GM18907 (cell line): Measurements from ENCODE around the gene RTN4R.

Experiments used
- ATAC-seq: cut with Tn5 transposase; IDR thresholded peaks from one replicate; pipeline ENCODE4 v1.9.1; 2021; ENCODE audit warnings: mild to moderate bottlenecking, moderate library complexity; ENCODE audit not compliant: unreplicated experiment

The RTN4R gene

GRCh38 chr22:20204806-20205205 lies 63.3 kb downstream of the RTN4R start:
- ATAC-seq, result no peak

- ATAC-seq, result no peak
These were observed 63.8 kb downstream of the RTN4R start for GRCh38 chr22:20204311-20204710.

GRCh38 chr22:20203552-20204201 lies 64.4 kb downstream of the RTN4R start:
- no peak for ATAC-seq

- ATAC-seq, result no peak
These were observed 65.0 kb downstream of the RTN4R start for GRCh38 chr22:20203142-20203551.

GRCh38 chr22:20201837-20202392 lies 66.2 kb downstream of the RTN4R start:
- no peak for ATAC-seq

GRCh38 chr22:20199906-20200305 lies 68.2 kb downstream of the RTN4R start:
- ATAC-seq, result no peak

- no peak for ATAC-seq
These were observed 68.7 kb downstream of the RTN4R start for GRCh38 chr22:20199413-20199842.

GRCh38 chr22:20198557-20199319 lies 69.4 kb downstream of the RTN4R start:
- no peak for ATAC-seq

GRCh38 chr22:20197407-20198030 lies 70.6 kb downstream of the RTN4R start:
- ATAC-seq, result no peak

- no peak for ATAC-seq
These were observed 71.8 kb downstream of the RTN4R start for GRCh38 chr22:20196094-20196842.

GRCh38 chr22:20194681-20195593 lies 73.2 kb downstream of the RTN4R start:
- ATAC-seq, result no peak

GRCh38 chr22:20193761-20194494 lies 74.2 kb downstream of the RTN4R start:
- ATAC-seq, result no peak

- no peak for ATAC-seq
These were observed 75.0 kb downstream of the RTN4R start for GRCh38 chr22:20192972-20193760.

- ATAC-seq, result no peak
These were observed 75.7 kb downstream of the RTN4R start for GRCh38 chr22:20192293-20192971.

GRCh38 chr22:20191803-20192202 lies 76.3 kb downstream of the RTN4R start:
- no peak for ATAC-seq
